ENCODE measurements around the gene PNMA5.

DNA sequence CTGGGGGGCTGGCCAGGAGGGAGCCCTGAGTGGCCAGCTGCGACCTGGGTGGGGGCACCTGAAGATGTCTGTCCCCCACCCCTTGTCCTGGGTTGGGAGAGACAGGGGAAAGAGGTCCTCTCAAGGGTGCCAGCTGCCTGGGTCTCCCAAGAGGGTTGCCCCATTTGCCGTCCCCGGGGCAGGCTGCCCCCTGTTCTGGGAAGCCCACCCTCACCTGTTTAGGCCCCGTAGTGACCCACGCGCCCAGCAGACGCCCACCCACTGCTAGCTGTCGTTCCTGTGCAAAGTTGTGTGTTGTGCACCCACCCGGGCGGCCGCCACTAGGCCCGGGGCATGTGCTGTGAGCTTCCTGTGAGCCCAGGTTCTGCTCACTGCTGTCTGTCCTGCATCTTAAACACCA is 36.9 kb upstream of the PNMA5 start:
- TF ChIP-seq, protein P1, sequence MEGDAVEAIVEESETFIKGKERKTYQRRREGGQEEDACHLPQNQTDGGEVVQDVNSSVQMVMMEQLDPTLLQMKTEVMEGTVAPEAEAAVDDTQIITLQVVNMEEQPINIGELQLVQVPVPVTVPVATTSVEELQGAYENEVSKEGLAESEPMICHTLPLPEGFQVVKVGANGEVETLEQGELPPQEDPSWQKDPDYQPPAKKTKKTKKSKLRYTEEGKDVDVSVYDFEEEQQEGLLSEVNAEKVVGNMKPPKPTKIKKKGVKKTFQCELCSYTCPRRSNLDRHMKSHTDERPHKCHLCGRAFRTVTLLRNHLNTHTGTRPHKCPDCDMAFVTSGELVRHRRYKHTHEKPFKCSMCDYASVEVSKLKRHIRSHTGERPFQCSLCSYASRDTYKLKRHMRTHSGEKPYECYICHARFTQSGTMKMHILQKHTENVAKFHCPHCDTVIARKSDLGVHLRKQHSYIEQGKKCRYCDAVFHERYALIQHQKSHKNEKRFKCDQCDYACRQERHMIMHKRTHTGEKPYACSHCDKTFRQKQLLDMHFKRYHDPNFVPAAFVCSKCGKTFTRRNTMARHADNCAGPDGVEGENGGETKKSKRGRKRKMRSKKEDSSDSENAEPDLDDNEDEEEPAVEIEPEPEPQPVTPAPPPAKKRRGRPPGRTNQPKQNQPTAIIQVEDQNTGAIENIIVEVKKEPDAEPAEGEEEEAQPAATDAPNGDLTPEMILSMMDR (IDR thresholded peaks at IDR 0.05): no peak
- no peak for TF ChIP-seq POLR2A (IDR thresholded peaks at IDR 0.05)

Data from suprapubic skin (tissue), 3 donors.